Pancreas (tissue), 10 donors: ENCODE data around the gene RABGAP1L. TPM values are rescaled to one million over a fixed set of nuclear protein-coding genes. Genes with fewer than 3 reads are reported as not detected.

Source experiments
- ATAC-seq, 4 donors: fragments of 200-7000 bp; cut with Tn5 transposase; one replicate each; pipeline versions ENCODE4 v1.8.0 to v1.9.1; 2020; ENCODE audit warnings: mild to moderate bottlenecking in 4 of 4, moderate library complexity in 4 of 4
- DNase-seq, 6 donors: peaks; one replicate each; pipeline ENCODE4 v3.0.0-alpha.2; 2020
- FAIRE-seq: peaks from 2 replicates; lab custom pipeline; 2012; peaks lifted over from hg19 to GRCh38; lab: Jason Lieb, UNC
- H3K27ac ChIP-seq, 4 donors: fragments of 200-600 bp; sonication (generic); 1 replicate in 3 of 4; 2 replicates in 1 of 4; pipeline versions ENCODE4 v1.5.0 to v1.8.0; 2020
- H3K27me3 ChIP-seq, 4 donors: fragments of 200-600 bp; one replicate each; pipeline ENCODE4 v1.8.0; 2021
- H3K36me3 ChIP-seq, 3 donors: fragments of 200-600 bp; sonication (generic) in 1 of 3; one replicate each; pipeline versions ENCODE4 v1.5.0 to v1.8.0; 2020 to 2021
- H3K4me1 ChIP-seq, 3 donors: fragments of 200-600 bp; one replicate each; pipeline ENCODE4 v1.8.0; 2021
- H3K4me3 ChIP-seq, 4 donors: fragments of 200-600 bp; sonication (generic) in 2 of 4; one replicate each; pipeline versions ENCODE4 v1.5.0 to v1.8.0; 2020 to 2021
- H3K9me3 ChIP-seq, 4 donors: fragments of 200-600 bp; one replicate each; pipeline ENCODE4 v1.8.0; 2021
- WGBS, 2 donors: extraction: QIAGEN DNeasy Blood & Tissue Kit; methylation state at CpG; one replicate each; pipeline ENCODE4 v1.1.7; 2013; 5-methylcytosine and 5-hydroxymethylcytosine counted together
- intact Hi-C, 3 donors: fragments of 100-400 bp; cut with DNase I; formaldehyde crosslinking; loops; one replicate each; pipeline versions ENCODE4 v1.11.1 to v1.14.2; 2022
- polyA plus RNA-seq, 2 donors: library from polyadenylated mRNA; stranded (reverse); fragments of 200-250 nt; gene quantifications; one replicate each; pipeline ENCODE4 v1.2.3, GENCODE V29; 2013
- total RNA-seq, 6 donors: library from RNA; stranded (reverse); fragmentation: NEBNext Ultra II Directional in 4 of 6; extraction: Animal tissue kit (Norgen Biotek cat#: 25700) in 4 of 6; gene quantifications; one replicate each; pipeline versions ENCODE4 v1.2.1 to v1.2.4, GENCODE V29; 2021 to 2023
- TF ChIP-seq, protein P1 (sequence below), 4 donors: fragments of 200-600 bp; sonication (generic) in 3 of 4; IDR thresholded peaks; one replicate each; pipeline versions ENCODE4 v1.5.0 to v1.8.0; 2021; ENCODE audit warnings: antibody characterized with exemption in 4 of 4
- donor health status: healthy with polysubstance abuse.
- donor health status: DM: no; HTN: no; CAD: no; lungs with moderate emphysema.
- donor health status: DM: no; HTN: no; CAD: no.
- donor health status: control.
- donor health status: control.
- donor health status: Bipolar disorder and iron deficiency.
- donor health status: DM: yes; HTN: yes; CAD: no.
- donor health status: DM: no; HTN: no; CAD: no.
- donor health status: DM: no; HTN: no; CAD: no.
- donor health status: DM: yes; HTN: yes; CAD: no.

RABGAP1L gene
- total and polyA plus RNA-seq, 8 donors: 13.9 to 64.8 (median 36.1) TPM

DNA sequence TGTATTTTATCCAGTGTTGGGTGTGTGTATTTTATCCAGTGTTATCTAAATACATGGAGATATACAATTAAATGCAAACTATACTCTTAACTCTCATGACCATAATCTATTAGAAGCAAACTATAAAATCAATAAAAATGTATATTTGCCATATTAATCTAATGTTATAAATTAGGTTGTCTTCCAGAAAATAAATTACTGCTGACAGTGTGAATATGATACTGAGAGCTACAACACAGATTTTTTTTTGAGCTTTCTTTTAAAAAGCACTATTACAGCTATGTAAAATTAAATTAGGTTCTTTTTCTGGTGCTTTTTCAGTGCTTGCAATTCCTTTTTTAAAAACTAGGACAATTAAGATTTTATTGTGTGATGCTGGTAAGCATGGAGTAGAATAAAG lies 269.4 kb downstream of the RABGAP1L start:
- no peaks in the 10 kb centered on the region for H3K36me3 ChIP-seq
- peaks cover 0 to 3% (median 0%) of the 10 kb centered on the region in 3 donors for H3K4me1 ChIP-seq
- H3K4me3 ChIP-seq: no peak overlapping the region
- TF ChIP-seq, protein P1, sequence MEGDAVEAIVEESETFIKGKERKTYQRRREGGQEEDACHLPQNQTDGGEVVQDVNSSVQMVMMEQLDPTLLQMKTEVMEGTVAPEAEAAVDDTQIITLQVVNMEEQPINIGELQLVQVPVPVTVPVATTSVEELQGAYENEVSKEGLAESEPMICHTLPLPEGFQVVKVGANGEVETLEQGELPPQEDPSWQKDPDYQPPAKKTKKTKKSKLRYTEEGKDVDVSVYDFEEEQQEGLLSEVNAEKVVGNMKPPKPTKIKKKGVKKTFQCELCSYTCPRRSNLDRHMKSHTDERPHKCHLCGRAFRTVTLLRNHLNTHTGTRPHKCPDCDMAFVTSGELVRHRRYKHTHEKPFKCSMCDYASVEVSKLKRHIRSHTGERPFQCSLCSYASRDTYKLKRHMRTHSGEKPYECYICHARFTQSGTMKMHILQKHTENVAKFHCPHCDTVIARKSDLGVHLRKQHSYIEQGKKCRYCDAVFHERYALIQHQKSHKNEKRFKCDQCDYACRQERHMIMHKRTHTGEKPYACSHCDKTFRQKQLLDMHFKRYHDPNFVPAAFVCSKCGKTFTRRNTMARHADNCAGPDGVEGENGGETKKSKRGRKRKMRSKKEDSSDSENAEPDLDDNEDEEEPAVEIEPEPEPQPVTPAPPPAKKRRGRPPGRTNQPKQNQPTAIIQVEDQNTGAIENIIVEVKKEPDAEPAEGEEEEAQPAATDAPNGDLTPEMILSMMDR (IDR thresholded peaks at IDR 0.05): no peak
- DNase-seq (no peak), FAIRE-seq (no peak), ATAC-seq (no peak)
- no peaks in the 10 kb centered on the region for H3K9me3 ChIP-seq
- no peak overlapping the region for H3K27ac ChIP-seq
- intact Hi-C loops: no loop called here
- H3K27me3 ChIP-seq: no peaks in the 10 kb centered on the region

DNA sequence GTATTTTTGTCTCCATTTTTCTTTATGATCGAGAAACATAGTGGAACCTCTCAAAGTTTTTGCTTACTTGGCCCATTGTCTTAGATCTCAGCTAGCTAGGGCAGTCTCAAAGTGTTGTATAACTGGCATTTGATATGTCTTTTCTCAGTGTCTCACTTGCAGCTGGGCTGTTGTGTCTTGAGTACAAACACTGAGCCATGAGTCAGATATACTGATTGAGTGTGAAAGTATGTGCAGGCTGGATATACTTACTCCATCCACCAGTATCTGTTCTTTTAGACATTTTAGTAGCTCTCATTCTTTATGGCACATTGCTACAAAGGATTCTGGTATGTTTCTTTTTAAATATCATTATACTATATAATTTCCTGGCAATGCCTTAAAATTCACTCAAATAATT lies 274.1 kb downstream of the RABGAP1L start:
- no peaks in the 10 kb centered on the region for H3K9me3 ChIP-seq
- no peak overlapping the region for H3K4me3 ChIP-seq
- no peak for FAIRE-seq
- no peaks in the 10 kb centered on the region for H3K36me3 ChIP-seq
- 97 to 100% methylated on average over 1 of the region's 1 CpG for WGBS, 2 donors
- intact Hi-C loops: no loop called here
- H3K27ac ChIP-seq: no peak overlapping the region
- ATAC-seq: no peak
- DNase-seq: no peak
- no peaks in the 10 kb centered on the region for H3K27me3 ChIP-seq
- peaks cover 0 to 3% (median 0%) of the 10 kb centered on the region in 3 donors for H3K4me1 ChIP-seq
- TF ChIP-seq, protein P1 (IDR thresholded peaks at IDR 0.05): no peak

DNA sequence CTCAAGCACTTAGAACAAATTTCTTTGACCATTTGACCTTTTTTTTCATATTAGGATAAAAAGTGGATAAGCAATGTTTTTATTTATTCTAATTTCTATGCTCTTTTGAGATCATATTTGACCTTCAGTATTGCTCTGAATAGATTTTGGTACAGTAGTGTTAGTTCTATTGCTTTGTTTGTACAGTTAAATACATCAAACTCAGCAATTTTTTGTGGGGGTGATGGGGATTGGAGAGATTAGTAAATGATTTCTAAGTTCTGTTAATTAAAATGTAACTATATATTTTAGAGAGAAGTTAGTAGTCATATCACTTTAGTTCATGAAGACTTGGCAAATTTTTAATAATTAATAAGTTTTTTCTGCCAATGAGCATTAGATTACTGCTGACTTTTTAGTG lies 286.0 kb downstream of the RABGAP1L start:
- Histone ChIP-seq H3K36me3 (no peaks in the 10 kb centered on the region), H3K9me3 (no peaks in the 10 kb centered on the region), H3K27me3 (no peaks in the 10 kb centered on the region), H3K4me3 (no peak overlapping the region), H3K4me1 (no peaks in the 10 kb centered on the region), H3K27ac (no peak overlapping the region)
- DNase-seq: no peak
- ATAC-seq: no peak
- FAIRE-seq: no peak
- intact Hi-C loops: no loop called here
- TF ChIP-seq, protein P1 (IDR thresholded peaks at IDR 0.05): no peak

DNA sequence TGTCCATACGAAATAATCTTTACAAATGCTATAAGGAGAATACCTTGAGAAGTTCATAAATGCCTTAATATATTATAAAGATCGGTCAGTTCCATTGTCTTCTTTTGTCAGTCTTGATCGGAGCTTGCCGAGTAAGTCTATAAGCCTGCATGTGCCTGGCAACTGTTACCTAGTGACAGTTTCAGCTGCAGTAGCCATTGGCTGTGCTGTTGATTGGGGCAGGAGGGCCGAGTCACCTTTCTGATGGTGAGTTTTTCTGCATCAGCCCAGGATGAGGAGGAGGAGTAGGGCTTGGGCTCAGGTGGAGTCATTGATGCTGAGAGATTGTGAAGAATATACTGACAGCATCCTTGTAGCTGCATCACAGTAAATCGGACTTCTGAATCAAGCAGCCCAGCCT lies 286.5 kb downstream of the RABGAP1L start:
- TF ChIP-seq, protein P1 (IDR thresholded peaks at IDR 0.05): no peak
- Histone ChIP-seq H3K4me1 (no peaks in the 10 kb centered on the region), H3K36me3 (no peaks in the 10 kb centered on the region), H3K4me3 (no peak overlapping the region), H3K27me3 (no peaks in the 10 kb centered on the region), H3K27ac (no peak overlapping the region), H3K9me3 (no peaks in the 10 kb centered on the region)
- peak in 1 of 4 donors; percentile 44 for ATAC-seq
- FAIRE-seq: no peak
- WGBS, 2 donors: 78 to 79% methylated on average over 6 of the region's 6 CpGs
- intact Hi-C loops: no loop called here
- DNase-seq: no peak

DNA sequence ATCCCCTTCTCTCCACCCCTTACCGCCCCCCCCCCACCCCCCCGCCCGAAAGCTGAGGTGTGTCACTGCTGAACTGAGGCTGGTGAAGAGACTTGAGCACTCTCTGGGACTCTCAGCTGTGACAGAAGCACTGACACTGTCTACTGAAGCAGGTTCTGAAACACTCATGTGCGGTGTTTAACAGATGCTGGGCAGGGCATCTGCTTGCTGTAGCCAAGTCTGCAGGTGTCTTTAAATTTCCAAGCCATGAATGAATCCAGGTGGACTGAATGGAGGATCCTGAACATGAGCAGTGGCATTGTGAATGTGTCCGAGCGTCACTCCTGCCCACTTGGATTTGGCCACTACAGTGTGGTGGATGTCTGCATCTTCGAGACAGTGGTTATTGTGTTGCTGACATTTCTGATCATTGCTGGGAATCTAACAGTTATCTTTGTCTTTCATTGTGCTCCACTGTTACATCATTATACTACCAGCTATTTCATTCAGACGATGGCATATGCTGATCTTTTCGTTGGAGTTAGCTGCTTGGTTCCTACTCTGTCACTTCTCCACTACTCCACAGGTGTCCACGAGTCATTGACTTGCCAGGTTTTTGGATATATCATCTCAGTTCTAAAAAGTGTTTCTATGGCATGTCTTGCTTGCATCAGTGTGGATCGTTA lies 288.7 kb downstream of the RABGAP1L start, which contains the start of gene GPR52:
Gene GPR52 (plus strand): TSS at position 99 of the 665 bp plus-strand sequence. CDS start 148 bp downstream, at position 247.
- Histone ChIP-seq H3K4me3 (no peak within 1 kb of the TSS), H3K27me3 (no peaks in the 10 kb centered on the region), H3K9me3 (no peaks in the 10 kb centered on the region), H3K27ac (no peak within 1 kb of the TSS), H3K36me3 (no peaks in the 10 kb centered on the region), H3K4me1 (no peaks in the 10 kb centered on the region)
- TF ChIP-seq, protein P1 (IDR thresholded peaks at IDR 0.05): no peak
- FAIRE-seq (no peak), ATAC-seq (no peak), DNase-seq (no peak)
- intact Hi-C loops: no loop called here
- 84 to 95% methylated on average over 10 to 11 of the region's 11 CpGs for WGBS, 2 donors
